Stimulated activated CD4-positive, alpha-beta T cell treated with anti-CD3 and anti-CD28 coated beads, Interleukin-1b, Interleukin-23, amount 100 ng/mL, for 4 hours (primary cell): Measurements from ENCODE around the gene KHDC1.
"Not testable (repeated sequence)": the region's sequence is repeated elsewhere in the genome, so short reads cannot be mapped to it uniquely, and the experiment has no call there.

Experiments used
- DNase-seq, 2 donors: peaks; one replicate each; pipeline ENCODE4 v3.0.0-alpha.2; 2020; ENCODE audit warnings: low read depth in 2 of 2

The KHDC1 gene

DNA sequence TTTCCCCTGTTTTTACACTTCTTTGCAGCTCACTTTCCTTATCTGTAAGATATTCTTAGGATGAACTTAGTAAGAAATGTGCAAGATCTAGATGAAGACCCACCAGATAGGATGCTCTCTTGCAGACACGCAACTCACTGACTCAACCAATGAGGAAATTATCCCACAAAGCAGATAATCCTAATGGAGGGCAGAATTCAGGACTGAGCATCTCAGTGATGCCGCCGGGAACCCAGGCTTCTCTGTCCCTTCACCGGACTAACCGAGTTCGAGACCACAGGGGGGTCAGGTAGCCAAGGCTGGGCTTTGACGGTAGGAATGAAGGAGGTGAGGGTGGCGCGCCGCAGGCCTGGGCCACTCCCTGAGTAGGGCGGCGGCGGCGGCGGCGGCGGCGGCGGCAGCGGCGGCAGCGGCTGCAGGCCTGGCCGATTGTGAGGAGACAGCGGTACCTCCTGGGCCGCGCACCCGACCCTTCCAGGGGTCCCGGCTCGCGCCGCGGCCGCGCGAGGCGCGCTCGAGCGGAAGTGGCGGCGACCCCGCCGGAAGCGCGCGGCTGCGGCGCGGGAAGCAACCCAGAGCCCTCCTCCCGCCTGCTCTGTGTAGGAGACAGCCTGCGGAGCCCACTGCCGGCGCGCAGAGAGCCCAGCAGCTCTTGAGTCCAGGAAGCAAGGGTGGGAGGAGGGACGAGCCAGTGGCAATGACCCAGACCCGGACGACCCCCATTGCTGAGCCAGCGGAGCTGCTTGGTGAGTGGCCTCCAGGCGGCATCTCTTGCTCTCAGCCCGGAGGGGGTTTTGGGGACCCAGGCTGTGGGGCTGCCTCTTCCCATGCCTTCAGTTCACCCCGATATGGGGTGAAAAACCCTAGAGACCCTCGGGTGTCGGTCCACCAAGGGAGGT lies at the start of gene KHDC1:
Gene KHDC1, minus strand, starts transcription at position 526 of the 899 bp plus-strand sequence. CDS start 20,679 bp downstream, outside the sequence.
- peak; percentile 28 to 53 for DNase-seq

- not testable (repeated sequence) for DNase-seq
Observed at GRCh38 chr6:73310503-73310845, 47.5 kb upstream of the KHDC1 start.

DNA sequence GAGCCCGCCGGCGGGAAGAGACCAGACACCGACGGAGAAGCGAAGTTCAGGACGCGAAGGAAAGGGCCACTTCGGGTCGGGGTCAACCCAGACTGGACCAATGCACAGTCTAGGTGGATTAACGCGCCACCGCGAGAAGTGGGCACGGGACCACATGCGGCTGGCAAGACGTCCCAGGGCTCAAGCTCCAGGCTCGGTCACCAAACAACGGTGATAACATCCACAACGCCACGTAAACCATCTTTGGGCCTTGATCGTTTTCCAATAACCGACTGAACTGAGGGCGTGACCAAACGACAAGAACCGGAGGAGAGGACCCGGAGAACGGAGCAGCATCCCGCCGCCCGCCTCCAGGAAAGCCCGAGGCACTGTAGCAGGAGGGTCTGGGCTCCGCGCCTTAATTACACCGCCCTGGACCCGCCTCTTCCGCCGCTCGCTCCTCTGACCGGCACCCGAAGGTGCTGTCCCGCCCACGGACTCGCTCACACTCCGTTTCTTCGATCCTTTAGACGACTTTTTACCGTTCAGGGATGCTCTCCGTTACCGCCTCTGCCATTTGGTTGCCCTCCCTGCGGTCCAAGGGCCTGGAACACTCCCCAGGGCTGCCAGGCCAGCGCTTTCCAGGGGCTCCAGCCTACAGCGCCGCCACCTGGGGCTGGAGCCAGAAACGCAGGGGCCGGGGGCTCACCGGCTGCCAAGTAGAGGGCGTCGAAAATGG lies 46.9 kb upstream of the KHDC1 start:
- peak; percentile 30 to 51 for DNase-seq

DNA sequence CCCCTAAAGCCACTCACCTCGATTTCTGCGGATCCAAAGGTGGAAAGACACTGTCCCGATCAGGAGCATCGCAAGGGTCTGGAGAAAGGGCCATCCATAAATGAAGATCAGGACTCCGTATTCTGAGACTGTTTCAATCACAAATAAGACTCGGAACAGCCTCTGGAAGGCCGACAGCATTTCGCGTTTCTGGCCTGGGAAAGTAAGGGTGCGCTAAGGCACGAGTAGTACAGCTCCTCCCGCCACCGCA lies 46.5 kb upstream of the KHDC1 start:
- no peak for DNase-seq

- no peak for DNase-seq
Observed at GRCh38 chr6:73308712-73309534, 45.9 kb upstream of the KHDC1 start.

GRCh38 chr6:73303773-73304172 lies 40.8 kb upstream of the KHDC1 start:
- DNase-seq: not testable (repeated sequence)

- no peak for DNase-seq
Observed at GRCh38 chr6:73302339-73302738, 39.3 kb upstream of the KHDC1 start.

GRCh38 chr6:73299151-73299971 lies 36.4 kb upstream of the KHDC1 start:
- no peak for DNase-seq

DNA sequence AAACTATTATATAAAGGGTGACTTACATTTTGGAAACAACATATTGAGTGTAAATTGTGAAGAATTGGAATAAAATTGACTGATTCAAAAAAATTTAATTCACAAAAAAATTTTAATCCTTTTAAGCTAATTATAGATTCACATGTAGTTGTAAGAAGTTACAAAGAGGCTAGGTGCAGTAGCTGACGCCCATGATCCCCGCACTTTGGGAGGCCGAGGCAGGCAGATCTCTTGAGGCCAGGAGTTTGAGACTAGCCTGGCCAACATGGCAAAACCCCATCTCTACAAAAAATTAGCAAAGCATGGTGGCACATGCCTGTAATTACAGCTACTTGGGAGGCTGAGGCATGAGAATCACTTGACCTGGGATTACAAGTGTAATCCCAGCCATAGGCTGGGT lies 30.3 kb upstream of the KHDC1 start:
- no peak for DNase-seq

DNA sequence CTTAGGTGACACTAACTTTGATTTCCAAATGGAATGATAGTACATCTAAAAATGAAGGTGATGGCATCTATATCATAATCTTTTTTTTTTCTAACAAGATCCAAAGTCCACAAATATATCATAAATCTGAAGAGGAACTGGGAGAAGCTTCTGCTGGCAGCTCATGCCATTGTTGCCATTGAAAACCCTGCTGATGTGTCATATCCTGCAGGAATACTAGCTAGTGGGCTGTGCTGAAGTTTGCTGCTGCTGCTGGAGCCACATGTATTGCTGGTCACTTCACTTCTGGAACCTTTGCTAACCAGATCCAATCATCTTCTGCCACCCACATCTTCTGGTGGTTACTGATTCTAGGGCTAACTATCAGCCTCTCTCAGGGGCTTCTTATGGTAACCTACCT lies 27.4 kb upstream of the KHDC1 start:
- DNase-seq: no peak

- no peak for DNase-seq
Observed at GRCh38 chr6:73286752-73287151, 23.8 kb upstream of the KHDC1 start.

GRCh38 chr6:73285674-73286283 lies 22.8 kb upstream of the KHDC1 start:
- DNase-seq: no peak

- no peak for DNase-seq
Observed at GRCh38 chr6:73282871-73283270, 19.9 kb upstream of the KHDC1 start.

DNA sequence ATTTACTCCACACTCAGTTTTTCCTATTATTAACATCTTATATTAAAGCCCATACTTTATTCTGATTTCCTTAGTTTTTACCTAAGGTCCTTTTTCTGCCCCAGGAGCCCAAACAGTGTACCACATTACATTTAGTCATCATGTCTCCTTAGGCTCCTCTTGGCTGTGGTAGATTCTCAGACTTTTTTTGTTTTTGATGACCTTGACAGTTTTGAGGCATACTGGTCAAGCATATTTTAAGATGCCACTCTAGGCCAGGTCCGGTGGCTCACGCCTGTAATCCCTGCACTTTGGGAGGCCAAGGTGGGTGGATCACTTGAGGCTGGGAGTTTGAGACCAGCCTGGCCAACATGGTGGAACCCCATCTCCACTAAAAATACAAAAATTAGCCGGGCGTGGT lies 18.7 kb upstream of the KHDC1 start:
- not testable (repeated sequence) for DNase-seq

GRCh38 chr6:73269296-73269695 lies 6.3 kb upstream of the KHDC1 start:
- DNase-seq: not testable (repeated sequence)

GRCh38 chr6:73268896-73269295 lies 5.9 kb upstream of the KHDC1 start:
- not testable (repeated sequence) for DNase-seq

DNA sequence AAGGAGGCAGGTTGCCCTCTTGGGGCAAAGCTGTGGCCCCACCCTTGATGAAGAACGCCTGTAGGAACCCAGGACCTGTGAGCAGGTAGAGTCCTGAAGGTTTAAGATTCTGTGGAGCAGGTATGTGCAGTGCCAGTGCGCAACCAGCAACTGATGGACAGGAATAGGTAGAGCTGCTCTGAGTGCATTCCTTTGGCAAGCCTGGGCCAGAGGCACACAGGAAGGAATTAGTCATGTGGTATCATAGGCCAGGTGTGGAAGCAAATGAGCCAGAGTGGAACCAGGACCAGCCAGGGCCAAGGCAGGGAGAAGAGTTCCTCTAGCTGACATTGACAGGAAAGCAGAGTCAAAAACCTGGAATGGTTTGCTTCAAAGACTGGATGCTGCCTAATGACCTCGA lies 1.4 kb upstream of the KHDC1 start:
- no peak for DNase-seq

DNA sequence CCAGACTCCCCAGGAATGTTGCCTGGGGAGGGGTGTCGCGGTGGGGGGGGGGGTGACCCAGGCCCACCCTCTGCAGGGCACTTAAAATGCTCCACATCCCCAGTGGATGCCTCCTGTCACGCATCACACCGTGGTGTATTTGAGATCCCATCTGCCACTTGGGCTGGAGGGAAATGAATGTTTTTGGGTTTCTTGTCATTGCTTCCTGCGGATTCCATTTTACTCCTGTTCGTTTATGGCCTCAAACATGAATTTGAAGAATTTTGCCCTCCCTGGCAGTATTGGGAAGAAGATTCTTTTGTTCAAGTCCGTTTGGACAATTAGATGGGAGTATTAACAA lies 544 bp upstream of the KHDC1 start:
- no peak for DNase-seq

DNA sequence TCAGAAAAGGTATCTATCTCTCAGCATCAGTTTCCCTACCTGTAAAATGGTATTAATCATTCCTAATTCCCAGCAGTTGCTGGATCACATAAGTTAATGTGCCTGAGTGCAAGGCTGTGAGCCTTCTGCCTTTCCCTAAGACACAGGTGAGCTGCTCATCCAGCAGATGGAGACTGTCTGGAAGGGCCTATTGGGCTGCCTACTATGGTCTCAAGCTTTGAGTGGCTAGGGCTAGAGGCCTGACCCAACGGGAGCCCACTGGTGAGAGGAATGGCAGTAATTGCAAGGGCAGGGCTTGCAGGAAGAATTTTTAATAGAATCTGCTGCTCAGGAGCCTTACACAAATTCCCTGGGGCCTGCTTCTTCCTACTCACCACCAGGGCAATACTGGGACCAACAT lies 4.3 kb downstream of the KHDC1 start:
- DNase-seq: no peak

DNA sequence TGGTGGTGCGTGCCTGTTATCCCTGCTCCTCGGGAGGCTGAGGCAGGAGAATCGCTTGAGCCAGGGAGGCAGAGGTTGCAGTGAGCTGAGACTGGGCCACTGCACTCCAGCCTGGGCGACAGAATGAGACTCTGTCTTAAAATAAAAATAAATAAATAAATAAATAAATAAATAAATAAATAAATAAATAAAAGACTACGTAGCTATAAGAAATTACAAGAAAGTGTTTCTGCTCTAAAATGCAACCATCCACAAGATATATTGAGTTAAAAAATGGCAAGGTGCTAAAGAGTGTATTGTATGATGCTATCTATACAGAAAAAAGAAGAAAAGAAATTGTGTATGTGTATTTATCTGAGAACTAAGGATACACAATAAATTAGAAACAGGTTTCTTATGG lies 8.7 kb downstream of the KHDC1 start:
- not testable (repeated sequence) for DNase-seq

DNA sequence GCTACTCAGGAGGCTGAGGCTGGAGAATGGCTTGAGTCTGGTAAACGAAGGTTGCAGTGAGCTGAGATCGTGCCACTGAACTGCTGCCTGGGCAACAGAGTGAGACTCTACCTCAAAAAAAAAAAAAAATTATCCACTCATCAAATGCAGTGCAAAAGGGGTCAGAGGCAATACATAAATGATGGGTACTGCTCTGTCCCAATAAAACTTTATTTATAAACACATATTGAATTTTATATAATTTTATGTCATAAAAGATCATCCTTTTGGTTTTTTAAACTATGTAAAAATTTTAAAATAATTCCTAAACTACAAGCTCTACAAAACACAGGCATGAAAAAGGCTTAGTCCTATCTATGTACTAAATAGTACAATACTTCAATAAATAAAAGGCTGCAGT lies 10.3 kb downstream of the KHDC1 start:
- DNase-seq: no peak
